Measurements from ENCODE around the gene DNAH7. TPM values are rescaled to one million over a fixed set of nuclear protein-coding genes. Genes with fewer than 3 reads are reported as not detected.

The DNAH7 gene
- total RNA-seq, 2 experiments from 2014 or later = 0.07 TPM

DNA sequence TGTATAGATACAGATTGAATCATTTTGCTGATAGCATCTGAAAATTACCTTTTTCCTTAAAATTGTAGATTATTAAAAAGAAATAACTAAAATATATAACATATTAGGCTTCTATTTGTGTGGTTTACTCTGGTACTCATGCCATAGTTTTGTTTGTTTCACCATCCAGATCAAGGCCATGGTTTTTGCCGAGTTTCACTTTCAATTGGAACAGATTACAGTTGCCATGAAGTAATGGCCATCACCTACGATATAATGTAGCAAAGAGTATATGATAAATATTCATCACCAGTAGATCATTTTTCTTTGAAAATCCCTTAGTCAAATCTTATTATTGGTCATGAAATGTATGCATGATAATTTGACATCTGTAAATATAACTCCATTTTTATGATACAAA lies 11.9 kb upstream of the DNAH7 start:
- CTCF ChIA-PET = interaction anchor here (0.8 to 6.4 kb wide), 6 partner anchors 13 to 258 kb away, joined by 3 to 83 read pairs (median 4); partner anchors contain the start of gene DNAH7
- Mint-ChIP-seq H3K27me3 (no peaks in the 10 kb centered on the region), H3K4me3 (no peak overlapping the region), H3K27ac (peak overlapping the region; percentile 9), H3K4me1 (ENCODE audit: low read depth) (peaks cover 29% of the 10 kb centered on the region), H3K36me3 (ENCODE audit: low read depth) (peaks cover 5% of the 10 kb centered on the region), H3K9me3 (peaks cover 22% of the 10 kb centered on the region)
- intact Hi-C loops (cut with micrococcal nuclease) = no loop called here
- ATAC-seq = peak; percentile 48
- POLR2A ChIA-PET = interaction anchor here (0.6 kb wide), 1 partner anchor 226 kb away, joined by 3 read pairs; no protein-coding TSS in a partner anchor
- TF ChIP-seq, protein P1, sequence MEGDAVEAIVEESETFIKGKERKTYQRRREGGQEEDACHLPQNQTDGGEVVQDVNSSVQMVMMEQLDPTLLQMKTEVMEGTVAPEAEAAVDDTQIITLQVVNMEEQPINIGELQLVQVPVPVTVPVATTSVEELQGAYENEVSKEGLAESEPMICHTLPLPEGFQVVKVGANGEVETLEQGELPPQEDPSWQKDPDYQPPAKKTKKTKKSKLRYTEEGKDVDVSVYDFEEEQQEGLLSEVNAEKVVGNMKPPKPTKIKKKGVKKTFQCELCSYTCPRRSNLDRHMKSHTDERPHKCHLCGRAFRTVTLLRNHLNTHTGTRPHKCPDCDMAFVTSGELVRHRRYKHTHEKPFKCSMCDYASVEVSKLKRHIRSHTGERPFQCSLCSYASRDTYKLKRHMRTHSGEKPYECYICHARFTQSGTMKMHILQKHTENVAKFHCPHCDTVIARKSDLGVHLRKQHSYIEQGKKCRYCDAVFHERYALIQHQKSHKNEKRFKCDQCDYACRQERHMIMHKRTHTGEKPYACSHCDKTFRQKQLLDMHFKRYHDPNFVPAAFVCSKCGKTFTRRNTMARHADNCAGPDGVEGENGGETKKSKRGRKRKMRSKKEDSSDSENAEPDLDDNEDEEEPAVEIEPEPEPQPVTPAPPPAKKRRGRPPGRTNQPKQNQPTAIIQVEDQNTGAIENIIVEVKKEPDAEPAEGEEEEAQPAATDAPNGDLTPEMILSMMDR (IDR thresholded peaks at IDR 0.05) = no peak
- no peak for DNase-seq

GRCh38 chr2:196079052-196079451 lies 10.4 kb upstream of the DNAH7 start:
- Mint-ChIP-seq H3K36me3 (ENCODE audit: low read depth) (peaks cover 4% of the 10 kb centered on the region), H3K9me3 (peaks cover 14% of the 10 kb centered on the region), H3K27ac (no peak overlapping the region), H3K4me1 (ENCODE audit: low read depth) (peaks cover 29% of the 10 kb centered on the region), H3K27me3 (no peaks in the 10 kb centered on the region), H3K4me3 (no peak overlapping the region)
- DNase-seq = no peak
- TF ChIP-seq, protein P1 (IDR thresholded peaks at IDR 0.05) = no peak
- POLR2A ChIA-PET = interaction anchor here (0.7 to 1.3 kb wide), 4 partner anchors 59 to 379 kb away, joined by 3 to 5 read pairs (median 3); no protein-coding TSS in a partner anchor
- intact Hi-C loops (cut with micrococcal nuclease) = loop anchor here (2.0 to 5.0 kb wide), 4 partner anchors 53 to 373 kb away; no protein-coding TSS in a partner anchor
- CTCF ChIA-PET = interaction anchor here (0.9 to 6.4 kb wide), 55 partner anchors 8 to 378 kb away, joined by 3 to 96 read pairs (median 6); partner anchors contain the start of gene DNAH7
- no peak for ATAC-seq

- POLR2A ChIA-PET = interaction anchor here (1.3 to 1.5 kb wide), 2 partner anchors 92 to 155 kb away, joined by 3 to 4 read pairs; no protein-coding TSS in a partner anchor
- peaks cover 3% of the 10 kb centered on the region for H3K36me3 Mint-ChIP-seq (ENCODE audit: low read depth)
- H3K4me1 Mint-ChIP-seq (ENCODE audit: low read depth) = peaks cover 29% of the 10 kb centered on the region
- CTCF ChIA-PET = interaction anchor here (0.6 to 6.4 kb wide), 80 partner anchors 9 to 391 kb away, joined by 3 to 96 read pairs (median 5); partner anchors contain the start of gene DNAH7
- DNase-seq (no peak), ATAC-seq (no peak)
- intact Hi-C loops (cut with micrococcal nuclease) = loop anchor here (1.0 to 5.0 kb wide), 5 partner anchors 54 to 374 kb away; no protein-coding TSS in a partner anchor
- H3K27me3 Mint-ChIP-seq = no peaks in the 10 kb centered on the region
- H3K27ac Mint-ChIP-seq = no peak overlapping the region
- TF ChIP-seq, protein P1 (IDR thresholded peaks at IDR 0.05) = no peak
- peaks cover 10% of the 10 kb centered on the region for H3K9me3 Mint-ChIP-seq
- H3K4me3 Mint-ChIP-seq = no peak overlapping the region
Measured at GRCh38 chr2:196077821-196078220, 9.2 kb upstream of the DNAH7 start.

GRCh38 chr2:196076778-196077568 lies 8.3 kb upstream of the DNAH7 start:
- ChIA-PET POLR2A (interaction anchor here (0.6 to 1.5 kb wide), 6 partner anchors 40 to 355 kb away, joined by 3 to 4 read pairs (median 3); no protein-coding TSS in a partner anchor), CTCF (interaction anchor here (0.8 to 6.4 kb wide), 37 partner anchors 8 to 392 kb away, joined by 3 to 96 read pairs (median 5); partner anchors contain the start of gene DNAH7)
- H3K9me3 Mint-ChIP-seq = peaks cover 2% of the 10 kb centered on the region
- H3K36me3 Mint-ChIP-seq (ENCODE audit: low read depth) = no peaks in the 10 kb centered on the region
- ATAC-seq (peak; percentile 56), DNase-seq (peak; percentile 18)
- intact Hi-C loops (cut with micrococcal nuclease) = loop anchor here (5.0 kb wide), 3 partner anchors 55 to 375 kb away; no protein-coding TSS in a partner anchor
- no peak overlapping the region for H3K4me3 Mint-ChIP-seq
- no peak overlapping the region for H3K27ac Mint-ChIP-seq
- no peaks in the 10 kb centered on the region for H3K27me3 Mint-ChIP-seq
- peaks cover 29% of the 10 kb centered on the region for H3K4me1 Mint-ChIP-seq (ENCODE audit: low read depth)
- TF ChIP-seq, protein P1 (IDR thresholded peaks at IDR 0.05) = no peak

Measured in activated CD8-positive, alpha-beta T cell treated with anti-CD3 and anti-CD28 coated beads for 36 hours (primary cell).